ENCODE results near the gene LONP2.

GRCh38 chr16:48382131-48382530 is 138.0 kb downstream of the LONP2 start:
- TF ChIP-seq CTCF (IDR thresholded peaks at IDR 0.05) (no peak), EZH2 (IDR thresholded peaks at IDR 0.05) (no peak), EZH2phosphoT487 (IDR thresholded peaks at IDR 0.05) (no peak)

All from neural progenitor cell (in vitro differentiated cells).